ENCODE measurements around the gene ITPKB.
"Not testable (repeated sequence)": the region's sequence is repeated elsewhere in the genome, so short reads cannot be mapped to it uniquely, and the experiment has no call there.

The ITPKB gene

DNA sequence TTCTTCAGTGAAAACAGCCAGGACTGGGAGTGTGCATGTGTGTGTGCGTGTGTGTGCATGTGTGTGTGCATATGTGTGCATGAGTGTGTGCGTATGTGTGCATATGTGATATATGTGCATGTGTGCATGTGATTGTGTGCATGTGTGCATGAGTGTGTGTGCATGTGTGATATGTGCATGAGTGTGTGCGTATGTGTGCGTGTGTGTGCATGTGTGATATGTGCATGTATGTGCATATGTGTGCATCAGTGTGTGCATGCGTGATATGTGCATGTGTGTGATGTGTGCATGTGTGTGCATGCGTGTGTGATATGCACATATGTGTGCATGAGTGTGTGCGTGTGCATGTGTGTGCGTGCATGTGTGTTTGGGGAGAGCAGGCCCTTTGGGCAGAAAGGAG lies 89.8 kb downstream of the ITPKB start:
- DNase-seq = no peak

DNA sequence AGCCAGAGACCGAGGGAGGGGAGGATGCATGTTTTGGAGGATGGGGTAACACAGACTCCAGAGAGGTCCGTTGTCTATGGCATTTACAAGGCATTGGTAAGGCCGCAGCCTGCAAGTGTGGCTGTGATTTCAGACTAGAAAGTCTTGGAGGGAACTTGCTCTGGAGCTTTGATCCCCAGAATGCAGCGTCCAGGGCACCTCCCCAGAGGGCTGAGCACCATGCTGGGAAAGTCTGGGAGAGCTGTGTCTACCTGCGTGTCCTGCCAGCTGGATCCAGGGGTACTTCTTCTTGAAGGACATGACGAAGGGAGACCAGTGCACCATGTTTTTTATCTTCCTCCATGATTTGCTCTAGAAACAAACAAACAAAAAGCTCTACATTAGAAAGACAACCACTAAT lies 90.7 kb downstream of the ITPKB start:
- no peak for DNase-seq

DNA sequence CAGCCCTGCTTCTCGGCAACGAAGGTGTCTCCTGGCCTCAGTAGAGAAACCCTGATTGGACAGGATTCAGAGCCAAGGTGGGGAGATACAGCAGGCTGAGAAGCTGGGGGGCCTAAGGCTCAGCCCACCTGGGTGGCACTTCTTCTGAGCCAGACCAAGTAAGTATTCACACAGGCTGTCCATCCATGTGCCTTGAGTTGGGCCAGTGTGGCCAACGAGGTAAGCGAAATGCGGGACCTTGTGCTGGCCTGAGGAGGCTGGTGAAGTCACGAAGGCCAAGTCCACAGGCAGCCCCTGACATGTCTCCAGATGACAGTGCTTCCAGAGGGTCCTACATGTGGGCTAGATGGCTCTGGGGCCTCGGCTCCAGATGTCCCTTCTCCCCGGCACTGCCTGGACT lies 91.4 kb downstream of the ITPKB start:
- no peak for DNase-seq

DNA sequence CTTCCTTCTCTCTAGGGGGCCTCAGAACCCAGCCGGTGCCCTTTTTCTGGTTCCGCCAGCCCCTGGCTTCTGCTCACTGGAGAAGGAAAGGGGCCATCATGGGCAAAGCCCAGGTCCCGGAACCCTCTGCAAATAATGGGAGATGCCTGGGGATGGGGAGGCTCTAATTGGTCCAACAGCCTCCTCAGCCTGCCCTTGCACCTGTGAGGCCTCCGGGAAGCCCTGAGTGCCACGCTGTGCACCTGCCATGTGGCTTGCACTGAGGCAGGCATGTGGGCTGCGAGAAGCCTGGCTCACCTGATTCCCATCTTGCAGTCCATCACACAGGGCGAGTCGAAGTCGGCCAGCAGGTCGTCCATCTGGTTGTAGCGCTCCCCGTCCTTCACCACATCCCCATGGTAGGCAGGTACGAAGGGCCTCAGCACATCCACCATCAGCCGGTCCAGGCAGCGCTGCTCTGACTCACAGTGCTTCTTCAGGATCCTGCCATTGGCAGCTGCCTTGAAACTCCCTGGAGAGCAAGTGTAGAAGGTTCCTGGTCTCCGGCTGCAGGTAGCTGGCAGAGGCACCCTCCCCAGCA lies 92.1 kb downstream of the ITPKB start:
- no peak for DNase-seq

DNA sequence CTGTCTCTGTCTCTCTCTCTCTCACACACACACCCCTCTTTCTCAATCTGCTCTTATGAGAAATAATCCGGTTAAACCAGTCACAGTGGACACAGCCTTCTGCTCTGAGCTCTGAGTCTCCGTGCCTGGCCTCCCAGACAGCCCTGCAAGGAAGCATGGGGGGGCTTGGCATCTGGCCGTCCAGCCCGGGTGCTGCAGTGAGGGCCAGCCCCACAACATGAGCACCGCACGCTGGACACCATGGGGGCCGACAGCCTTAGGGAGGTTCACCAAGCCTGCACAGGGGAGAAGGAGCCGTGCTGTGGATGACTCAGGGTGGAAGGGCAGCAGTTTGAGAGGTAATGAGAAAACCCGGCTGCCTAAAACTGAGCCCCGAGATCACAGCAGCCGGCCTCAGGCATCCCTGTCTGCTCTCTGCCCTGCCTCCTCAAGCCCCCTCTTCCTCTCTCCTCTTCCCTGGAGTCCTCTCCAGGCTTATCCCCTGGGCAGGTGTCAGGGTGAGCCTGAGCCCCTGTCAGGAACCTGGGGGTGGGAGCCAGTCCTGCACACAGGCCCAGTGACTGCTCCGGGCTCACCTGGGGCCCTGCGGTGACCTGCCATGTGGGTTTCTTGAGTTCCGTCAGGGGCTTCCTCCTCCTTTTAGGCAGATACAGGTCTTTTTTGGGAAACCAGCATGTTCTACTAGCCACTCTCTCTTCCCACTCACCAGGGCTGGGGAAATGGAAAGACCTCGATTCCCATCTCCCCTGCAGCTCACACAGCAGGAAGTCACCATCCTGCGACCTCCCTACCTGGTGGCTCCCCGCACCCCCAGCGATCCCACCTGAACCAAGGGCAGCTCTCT lies 92.8 kb downstream of the ITPKB start:
- DNase-seq = no peak

DNA sequence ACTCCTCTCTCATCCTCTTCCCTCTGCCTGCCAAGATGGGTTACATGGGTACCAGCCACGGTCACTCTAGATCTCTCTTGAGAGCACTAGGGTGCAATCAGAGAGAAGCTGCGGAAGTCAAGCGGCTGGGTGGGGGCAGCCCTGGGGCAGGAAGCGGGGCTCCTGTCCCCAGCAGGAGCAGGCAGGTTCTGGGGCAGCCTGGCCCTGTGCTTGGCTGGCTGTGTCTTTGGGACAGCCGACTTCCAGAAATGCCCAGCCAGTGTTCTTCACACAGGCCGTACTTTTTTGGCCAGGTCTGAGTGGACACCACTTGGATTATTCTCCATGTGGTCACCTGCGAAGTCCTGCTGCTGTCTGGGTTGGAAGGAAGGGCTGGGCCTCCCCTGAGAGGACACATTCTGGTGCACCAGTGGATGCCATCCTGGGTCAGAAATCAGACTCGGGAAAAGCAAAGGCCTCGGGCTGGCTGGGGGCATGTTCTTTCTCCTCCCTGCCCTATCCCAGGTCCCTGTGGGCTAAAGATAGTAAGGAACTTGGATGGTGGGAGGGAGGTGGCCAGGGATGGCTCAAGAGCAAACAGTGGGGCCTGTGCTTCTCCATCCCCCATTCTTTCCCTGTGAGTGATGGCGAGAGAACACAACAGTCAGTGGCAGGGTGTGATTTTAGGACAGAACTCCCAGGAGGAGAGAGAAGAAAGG lies 93.7 kb downstream of the ITPKB start:
- no peak for DNase-seq

DNA sequence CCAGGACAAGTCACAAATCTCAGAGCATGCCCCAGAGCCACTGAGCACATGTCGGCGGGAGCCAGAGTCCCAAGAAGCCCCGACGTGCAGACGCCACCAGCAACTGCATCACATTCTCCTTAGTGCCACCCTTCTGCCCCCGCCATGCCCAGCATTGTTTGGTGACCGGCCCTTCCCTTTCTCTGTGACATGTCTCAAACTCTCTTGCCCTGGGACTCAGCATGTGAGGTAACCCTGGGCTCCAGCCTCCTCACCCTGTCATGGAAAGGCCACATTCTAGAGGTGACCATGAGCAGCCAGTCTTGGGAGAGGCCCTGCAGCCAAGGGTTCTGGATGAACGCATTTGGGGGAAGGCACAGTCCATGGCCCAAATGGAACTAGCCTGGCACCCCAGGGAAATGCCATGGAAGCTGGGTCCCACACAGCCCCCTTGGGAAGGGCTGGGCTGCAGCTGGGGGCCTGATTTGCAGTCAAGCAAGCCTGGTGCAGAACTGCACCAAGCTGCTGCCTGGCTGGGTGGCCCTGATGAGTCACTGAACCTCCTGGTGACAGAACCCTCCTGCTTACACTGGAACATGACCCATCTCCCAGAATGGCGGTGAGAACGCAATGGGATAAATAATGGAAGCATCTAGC lies 94.4 kb downstream of the ITPKB start:
- peak; percentile 41 for DNase-seq

DNA sequence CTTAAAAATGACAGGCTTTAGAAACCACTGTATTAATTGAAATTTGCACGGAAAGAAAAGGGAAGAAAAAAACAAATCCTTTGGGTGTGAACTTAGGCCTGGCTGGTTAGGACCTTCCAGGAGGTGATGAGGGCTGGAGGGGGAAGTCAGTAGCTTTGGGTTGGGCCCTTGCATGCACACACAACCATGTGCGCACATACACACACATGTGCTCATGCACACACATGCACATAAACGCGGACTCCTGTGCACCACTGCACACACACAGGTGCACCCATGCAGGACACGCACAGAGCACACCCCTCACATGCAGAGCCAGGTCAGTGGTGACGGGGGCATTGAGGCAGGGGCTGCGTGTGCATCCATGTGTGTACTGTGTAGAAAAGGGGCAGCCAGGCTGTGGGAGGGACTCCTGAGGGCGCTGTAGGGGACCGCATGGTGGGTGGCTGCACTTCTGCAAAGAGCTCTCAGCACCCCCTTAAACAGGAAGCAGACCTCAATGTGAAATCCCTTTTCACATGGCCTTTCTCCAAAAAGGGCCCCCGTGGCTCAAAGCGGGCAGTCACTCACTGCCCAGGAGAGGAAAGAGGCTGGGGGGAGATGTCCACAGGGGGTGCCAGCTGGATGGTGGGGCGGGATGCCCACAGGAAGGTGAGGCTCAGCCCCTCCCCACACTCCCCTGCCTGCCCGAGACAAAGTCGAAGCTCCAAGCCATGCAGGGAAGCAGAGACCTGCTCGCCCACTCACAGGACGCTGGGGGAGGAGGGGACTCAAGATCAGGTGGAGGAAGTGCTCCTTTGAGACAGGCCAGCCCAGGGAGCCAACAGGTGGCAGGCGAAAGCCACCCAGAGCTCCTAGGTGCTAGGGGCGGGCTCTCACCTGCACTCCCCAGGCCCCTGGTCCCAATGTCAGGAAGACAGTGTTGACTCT lies 95.2 kb downstream of the ITPKB start:
- DNase-seq = no peak

DNA sequence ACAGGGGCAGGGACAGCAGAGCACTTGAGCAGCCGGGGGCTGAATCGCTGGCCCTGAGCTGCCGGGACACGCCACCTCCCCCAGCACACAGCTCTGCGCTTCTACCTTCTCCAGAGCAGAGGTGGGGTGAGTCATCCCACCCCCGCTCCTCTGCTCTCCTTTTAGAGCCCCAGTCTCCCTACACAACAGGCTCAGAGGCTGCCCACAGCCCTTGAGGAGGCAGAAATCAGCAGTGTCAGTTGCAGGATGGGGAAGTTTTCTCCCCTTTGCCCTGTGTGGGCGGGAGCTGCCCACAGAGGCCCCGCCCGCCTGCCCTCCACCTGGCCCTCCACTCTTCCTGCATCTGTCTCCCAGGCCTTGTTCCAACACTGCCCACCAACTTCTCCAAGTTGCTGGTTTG lies 95.9 kb downstream of the ITPKB start:
- DNase-seq = peak; percentile 71

DNA sequence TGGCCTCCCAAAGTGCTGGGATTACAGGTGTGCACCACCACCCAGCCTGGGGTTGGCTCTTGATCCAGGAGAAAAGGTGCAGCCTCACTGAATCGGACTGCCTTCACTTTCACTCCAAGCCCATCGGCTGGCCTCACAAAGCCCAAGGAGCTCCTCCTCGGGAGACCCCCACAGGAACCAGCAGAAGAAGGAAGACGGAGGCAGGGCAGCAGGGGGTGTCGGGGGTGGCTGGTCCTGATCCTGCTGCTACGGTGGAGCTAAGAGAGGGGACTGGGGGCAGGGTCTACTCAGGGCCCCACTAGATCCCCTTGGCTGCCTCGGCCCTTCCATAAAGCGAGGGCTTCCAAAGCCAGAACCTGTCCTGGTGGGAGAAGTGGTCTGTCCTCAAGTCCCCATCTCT lies 96.7 kb downstream of the ITPKB start:
- DNase-seq = no peak

DNA sequence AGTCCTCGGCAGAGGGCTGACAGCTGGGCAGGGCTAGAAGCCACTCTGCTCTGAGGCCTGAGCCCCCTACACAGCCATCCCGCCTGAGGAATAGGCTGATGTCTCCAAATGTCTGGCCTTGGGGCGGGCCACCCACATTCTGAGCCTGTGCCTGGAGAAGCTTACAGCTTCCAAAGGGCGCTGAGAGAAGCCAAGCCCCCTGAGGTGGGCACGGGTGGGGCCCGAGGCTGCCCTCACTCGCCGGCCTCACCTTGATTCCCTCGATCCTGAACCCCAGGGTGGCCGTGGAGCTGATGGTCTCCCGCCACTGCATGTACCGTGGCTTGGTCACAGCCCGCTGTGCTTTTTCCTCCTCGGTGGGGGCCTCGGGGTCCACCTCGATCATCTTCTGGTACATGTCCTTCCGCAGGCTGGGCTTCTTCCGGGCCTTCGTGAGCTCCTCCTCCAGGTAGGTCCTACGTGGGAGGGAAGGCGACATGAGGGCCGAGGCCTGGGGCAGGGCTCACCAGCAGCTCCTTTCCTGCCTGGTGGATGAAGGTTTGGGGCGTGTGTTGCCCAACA lies 97.3 kb downstream of the ITPKB start:
- DNase-seq = no peak

DNA sequence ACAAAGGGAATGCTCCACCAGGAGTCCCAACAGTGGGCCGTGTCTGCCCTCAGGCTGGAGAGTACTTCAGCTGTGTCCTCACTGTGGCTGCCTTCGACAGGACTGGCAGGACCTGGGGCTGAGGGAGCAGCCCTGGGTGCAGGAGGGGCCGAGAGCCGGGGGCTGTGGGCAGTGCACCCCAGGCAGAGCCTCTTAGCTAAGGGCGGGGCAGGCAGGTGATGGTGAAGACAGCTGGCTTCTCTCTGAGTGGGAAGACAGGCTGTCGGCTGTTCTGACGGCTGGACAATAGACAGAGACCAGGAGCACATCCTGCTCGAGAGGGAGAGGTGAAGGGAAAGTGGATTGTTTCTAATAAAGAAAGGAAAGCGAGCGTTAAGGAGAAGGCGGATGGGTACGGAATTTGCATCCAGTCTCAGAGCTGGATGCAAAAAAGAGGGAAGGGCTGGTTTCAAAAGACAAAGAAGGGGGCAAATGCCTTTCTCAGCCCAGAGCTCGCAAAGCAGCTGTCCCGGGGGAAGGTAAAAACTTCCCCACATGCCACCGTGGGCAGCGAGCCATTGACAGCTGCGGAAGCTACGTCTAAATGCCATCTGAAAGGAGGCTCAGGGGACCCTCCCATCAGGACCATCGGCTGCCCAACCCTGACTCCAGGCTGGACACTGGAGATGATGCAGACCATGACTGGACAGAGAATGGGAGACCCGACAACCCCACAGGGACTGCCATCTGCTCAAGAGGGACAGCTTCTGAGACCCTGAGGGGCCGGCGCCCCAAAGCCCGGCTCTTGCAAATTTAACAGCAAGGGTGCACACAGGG lies 98.6 kb downstream of the ITPKB start:
- DNase-seq = no peak

DNA sequence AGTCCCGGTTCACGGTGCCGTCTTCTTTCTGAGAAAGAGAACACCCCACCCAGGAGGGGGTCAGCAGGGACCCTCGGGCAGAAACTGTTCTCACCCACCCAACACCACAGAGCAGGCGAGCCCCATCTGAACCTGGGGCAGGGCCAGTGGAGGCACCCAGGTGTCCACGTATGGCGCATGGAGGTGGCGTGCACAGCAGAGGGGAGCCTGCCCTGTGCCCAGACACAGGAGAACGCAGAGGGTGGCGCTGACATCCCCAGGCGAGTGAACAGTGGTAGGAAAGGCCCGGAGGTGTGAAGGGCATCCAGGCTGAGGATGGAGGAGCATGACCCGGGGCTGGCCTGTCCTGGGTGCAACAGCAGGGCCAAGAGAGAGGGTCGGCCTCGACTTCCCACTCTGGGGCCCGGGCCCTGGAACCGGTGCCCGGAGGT lies 99.4 kb downstream of the ITPKB start:
- no peak for DNase-seq

DNA sequence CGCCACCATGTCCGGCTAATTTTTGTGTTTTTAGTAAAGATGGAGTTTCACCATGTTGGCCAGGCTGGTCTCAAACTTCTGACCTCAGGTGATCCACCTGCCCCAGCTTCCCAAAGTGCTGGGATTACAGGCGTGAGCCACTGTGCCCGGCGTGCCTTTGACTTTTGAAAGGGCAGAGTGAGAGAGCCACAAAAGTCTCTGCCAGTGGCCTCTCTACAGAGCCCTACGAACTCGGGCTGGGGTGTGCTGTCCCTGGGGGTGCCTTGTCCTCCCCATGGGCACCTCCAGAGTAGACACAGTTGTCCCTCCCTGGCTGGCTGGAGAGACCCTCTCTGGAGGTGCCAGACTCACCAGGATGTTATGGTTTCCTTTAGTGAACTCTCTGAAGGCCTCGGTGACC lies 99.9 kb downstream of the ITPKB start:
- DNase-seq = not testable (repeated sequence)

DNA sequence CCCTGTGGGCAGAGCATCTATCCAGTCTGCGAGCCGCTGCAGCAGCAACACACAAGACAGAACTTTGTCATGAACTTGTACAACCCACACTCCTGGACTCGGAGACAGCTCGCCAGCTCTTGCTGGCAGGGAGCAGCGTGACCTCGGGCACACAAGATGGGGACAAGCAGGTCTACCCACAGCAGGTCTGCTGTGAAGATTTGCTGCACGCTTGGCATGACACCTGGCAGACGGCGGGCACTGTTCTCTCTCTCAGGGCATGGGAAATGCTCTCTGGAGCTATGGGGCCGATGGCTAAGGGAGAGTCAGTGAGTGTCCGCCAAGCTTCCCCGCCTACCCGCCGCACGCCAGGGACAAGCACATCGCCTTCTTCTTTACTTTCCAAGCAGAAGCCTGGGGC lies 100.5 kb downstream of the ITPKB start:
- no peak for DNase-seq

DNA sequence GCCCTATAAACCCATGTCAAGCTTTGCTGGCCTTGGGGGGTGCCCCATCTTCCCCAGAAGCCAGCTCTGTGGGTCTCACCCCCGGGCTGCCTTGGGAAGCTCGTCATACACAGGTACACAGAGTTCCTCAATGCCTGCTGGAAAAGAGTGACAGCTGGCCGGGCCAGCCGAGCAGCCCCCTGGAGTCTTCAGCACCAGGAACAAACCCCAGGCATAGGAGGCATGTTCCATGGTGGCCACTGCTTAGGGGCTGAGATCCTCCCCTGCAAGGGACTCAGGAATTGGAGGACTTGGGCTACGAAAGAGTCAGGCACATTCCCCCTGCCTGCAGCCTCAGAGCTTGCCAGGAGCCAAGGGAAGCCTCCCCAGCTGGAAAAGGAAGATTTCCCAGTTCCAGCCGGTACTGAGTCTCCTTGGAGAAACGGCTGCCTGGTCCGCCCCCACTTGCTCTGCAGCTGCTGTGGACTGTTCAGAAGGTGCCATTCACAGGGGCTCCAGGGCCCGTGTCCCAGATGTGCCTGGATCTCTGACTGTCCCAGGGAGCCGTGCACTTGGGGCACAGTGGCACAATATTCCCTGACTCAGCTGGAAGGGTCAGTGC lies 101.0 kb downstream of the ITPKB start:
- no peak for DNase-seq

DNA sequence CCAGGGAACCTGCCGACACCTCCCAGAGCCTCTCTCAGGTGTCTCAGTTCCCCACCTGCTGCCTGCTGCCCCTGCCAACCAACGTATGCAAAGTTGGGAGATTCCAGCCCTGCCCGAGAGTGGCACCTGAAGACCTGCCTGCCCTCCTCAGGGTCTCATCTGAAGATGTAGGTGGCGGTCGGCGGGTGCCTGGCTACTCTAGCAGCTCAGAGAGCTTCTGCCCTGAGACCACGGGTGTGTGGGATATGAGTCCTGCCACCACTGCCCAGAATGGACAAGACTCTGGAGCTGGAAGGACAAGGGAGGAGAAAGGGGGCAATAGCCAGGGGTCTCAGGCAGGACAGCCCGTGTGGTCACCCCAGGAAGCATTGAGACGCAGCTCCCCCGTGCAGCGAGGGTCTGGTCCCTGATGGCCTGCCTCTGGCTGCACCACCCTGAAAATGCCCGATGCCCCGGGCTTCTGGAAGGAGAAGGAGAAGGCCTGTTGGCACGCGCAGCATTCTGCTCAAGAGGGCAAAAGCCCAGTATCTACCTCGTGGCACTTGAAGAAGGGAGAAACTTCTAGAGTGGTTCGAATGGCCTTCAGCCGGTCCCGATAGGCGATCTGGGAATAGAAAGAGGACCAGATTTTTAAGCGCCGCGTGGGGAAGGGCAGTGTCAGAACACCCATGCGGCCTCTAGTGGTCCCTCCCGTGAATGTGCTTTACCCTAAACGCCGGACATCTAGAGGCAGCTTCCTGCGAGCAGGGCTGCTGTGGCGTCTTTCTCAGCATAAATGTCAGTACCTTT lies 101.7 kb downstream of the ITPKB start:
- DNase-seq = peak; percentile 26

DNA sequence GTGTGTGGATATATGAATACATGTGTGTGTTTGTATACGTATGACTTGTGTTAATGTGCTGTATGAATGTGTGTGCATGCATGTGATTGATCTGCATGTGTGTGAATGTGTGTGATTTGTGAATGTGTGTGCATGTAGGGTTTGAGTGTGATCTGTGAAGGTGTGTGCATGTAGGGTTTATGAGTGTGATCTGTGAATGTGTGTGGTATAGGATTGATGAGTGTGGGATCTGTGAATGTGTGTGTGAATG lies 102.3 kb downstream of the ITPKB start:
- no peak for DNase-seq

DNA sequence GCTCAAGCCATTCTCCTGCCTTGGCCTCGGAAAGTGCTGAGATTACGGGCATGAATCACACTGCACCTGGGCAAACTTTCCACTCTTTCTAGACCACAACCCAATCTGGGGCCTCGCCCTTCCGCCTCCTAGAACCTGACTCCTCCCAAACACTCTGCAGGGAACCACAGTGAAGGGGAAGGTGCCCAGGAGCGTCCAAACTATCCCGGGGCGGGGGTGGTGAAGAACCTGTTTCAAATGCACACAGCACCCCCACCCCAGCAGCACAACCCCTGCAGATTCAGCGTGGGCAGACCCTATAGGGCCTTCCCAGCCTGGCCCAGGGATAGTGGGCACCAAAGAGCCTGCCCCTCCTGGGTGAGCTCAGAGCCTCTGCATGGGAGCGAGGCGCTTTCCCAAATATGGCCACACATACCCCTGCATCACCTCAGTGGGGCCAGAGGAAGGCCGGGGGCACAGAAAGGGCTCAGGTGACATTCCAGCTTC lies 103.6 kb downstream of the ITPKB start:
- DNase-seq = no peak

DNA sequence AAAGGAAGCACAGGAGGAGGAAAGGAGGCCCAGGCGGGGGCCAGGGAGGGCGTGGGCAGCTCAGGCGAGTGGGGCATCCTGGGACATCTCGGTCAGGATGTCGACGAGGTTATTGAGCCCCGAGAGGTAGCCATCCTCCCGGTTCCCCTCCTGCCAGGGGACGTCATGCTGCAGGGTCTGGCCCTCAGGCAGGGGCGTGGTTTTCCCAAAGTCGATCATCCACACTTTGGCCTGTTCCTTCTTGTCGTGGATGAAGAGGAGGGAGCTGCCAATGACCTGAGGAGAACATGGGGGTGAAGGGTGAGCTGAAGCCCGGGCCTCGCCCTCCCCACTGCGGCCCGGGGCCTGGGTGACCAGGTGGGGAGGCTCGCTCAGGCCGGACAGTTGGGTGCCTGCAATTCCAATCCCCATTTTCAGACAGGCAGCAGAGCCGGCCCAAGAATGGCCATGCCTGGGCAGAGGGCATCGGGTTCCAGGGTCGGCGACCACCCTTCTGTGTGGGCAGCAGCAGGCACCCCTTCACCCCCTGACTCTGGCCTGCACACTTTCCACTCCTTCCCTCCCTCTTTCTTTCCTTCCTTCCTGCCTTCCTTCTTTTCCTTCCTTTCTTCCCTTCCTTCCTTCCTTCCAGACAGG lies 104.4 kb downstream of the ITPKB start:
- DNase-seq = no peak

All from fibroblast of skin of right biceps (primary cell).